Measurements from ENCODE around the gene SSNA1. TPM values are rescaled to one million over a fixed set of nuclear protein-coding genes. Genes with fewer than 3 reads are reported as not detected.
A peak's percentile ranks its signal among the peaks of the same experiment; 100 is the strongest.

Gene SSNA1
- total RNA-seq, 4 donors from 2014 or later = 58.2 to 99.5 (median 76.7) TPM

GRCh38 chr9:137200311-137201204, 12.1 kb downstream of the SSNA1 start, which contains the start of gene TPRN:
TPRN (minus strand) TSS chr9:137200741; CDS start chr9:137200711, 30 bp downstream.
- peak; percentile 100 for DNase-seq (ENCODE audit: extremely low spot score)
- WGBS = no CpG with 5 or more reads among the region's 118 CpGs
- H3K4me3 ChIP-seq = peak within 1 kb of the TSS; percentile 70 to 76 (median 74)
- intact Hi-C loops (cut with DNase I) = loop anchor here (2.0 kb wide), 1 partner anchor 20 kb away; no protein-coding TSS in a partner anchor
- peak within 1 kb of the TSS; percentile 79 to 86 (median 84) for H3K27ac ChIP-seq (replicated peaks in 1 of 4)
- H3K36me3 ChIP-seq = no peaks in the 10 kb centered on the region
- no peaks in the 10 kb centered on the region for H3K9me3 ChIP-seq
- TF ChIP-seq POLR2AphosphoS5 (IDR thresholded peaks at IDR 0.05) (peak; percentile 83 to 91), EP300 (IDR thresholded peaks at IDR 0.05) (no peak), POLR2A (IDR thresholded peaks at IDR 0.05; ENCODE audit: low read depth) (peak; percentile 62)
- TF ChIP-seq, protein P1, sequence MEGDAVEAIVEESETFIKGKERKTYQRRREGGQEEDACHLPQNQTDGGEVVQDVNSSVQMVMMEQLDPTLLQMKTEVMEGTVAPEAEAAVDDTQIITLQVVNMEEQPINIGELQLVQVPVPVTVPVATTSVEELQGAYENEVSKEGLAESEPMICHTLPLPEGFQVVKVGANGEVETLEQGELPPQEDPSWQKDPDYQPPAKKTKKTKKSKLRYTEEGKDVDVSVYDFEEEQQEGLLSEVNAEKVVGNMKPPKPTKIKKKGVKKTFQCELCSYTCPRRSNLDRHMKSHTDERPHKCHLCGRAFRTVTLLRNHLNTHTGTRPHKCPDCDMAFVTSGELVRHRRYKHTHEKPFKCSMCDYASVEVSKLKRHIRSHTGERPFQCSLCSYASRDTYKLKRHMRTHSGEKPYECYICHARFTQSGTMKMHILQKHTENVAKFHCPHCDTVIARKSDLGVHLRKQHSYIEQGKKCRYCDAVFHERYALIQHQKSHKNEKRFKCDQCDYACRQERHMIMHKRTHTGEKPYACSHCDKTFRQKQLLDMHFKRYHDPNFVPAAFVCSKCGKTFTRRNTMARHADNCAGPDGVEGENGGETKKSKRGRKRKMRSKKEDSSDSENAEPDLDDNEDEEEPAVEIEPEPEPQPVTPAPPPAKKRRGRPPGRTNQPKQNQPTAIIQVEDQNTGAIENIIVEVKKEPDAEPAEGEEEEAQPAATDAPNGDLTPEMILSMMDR (IDR thresholded peaks at IDR 0.05) = peak in 1 of 3 experiments; percentile 18
- H3K27me3 ChIP-seq = no peaks in the 10 kb centered on the region
- peaks cover 72 to 85% (median 74%) of the 10 kb centered on the region in 4 donors for H3K4me1 ChIP-seq

GRCh38 chr9:137201205-137201868, 12.9 kb downstream of the SSNA1 start:
- intact Hi-C loops (cut with DNase I) = loop anchor here (2.0 kb wide), 1 partner anchor 19 kb away; no protein-coding TSS in a partner anchor
- WGBS = 31% methylated on average over 13 of the region's 23 CpGs

GRCh38 chr9:137202966-137203365, 14.5 kb downstream of the SSNA1 start:
- Histone ChIP-seq H3K27ac (replicated peaks in 1 of 4) (no peak overlapping the region), H3K4me1 (peaks cover 68 to 81% (median 77%) of the 10 kb centered on the region in 4 donors), H3K27me3 (no peaks in the 10 kb centered on the region), H3K9me3 (no peaks in the 10 kb centered on the region), H3K36me3 (peaks cover 0 to 5% (median 0%) of the 10 kb centered on the region in 4 donors), H3K4me3 (no peak overlapping the region)
- TF ChIP-seq EP300 (IDR thresholded peaks at IDR 0.05) = no peak
- TF ChIP-seq POLR2A (IDR thresholded peaks at IDR 0.05; ENCODE audit: low read depth) = no peak
- TF ChIP-seq, protein P1 (IDR thresholded peaks at IDR 0.05) = no peak
- TF ChIP-seq POLR2AphosphoS5 (IDR thresholded peaks at IDR 0.05) = no peak
- 82% methylated on average over 8 of the region's 8 CpGs for WGBS
- intact Hi-C loops (cut with DNase I) = no loop called here
- no peak for DNase-seq (ENCODE audit: extremely low spot score)

More at GRCh38 chr9:137201205-137201868, 12.9 kb downstream of the SSNA1 start:
- TF ChIP-seq EP300 (IDR thresholded peaks at IDR 0.05) (no peak), POLR2AphosphoS5 (IDR thresholded peaks at IDR 0.05) (no peak), POLR2A (IDR thresholded peaks at IDR 0.05; ENCODE audit: low read depth) (no peak)
- TF ChIP-seq, protein P1 (IDR thresholded peaks at IDR 0.05) = no peak
- Histone ChIP-seq H3K9me3 (no peaks in the 10 kb centered on the region), H3K4me3 (peak overlapping the region; percentile 70 to 76 (median 74)), H3K36me3 (no peaks in the 10 kb centered on the region), H3K27me3 (no peaks in the 10 kb centered on the region), H3K27ac (replicated peaks in 1 of 4) (peak overlapping the region; percentile 79 to 86 (median 84)), H3K4me1 (peaks cover 74 to 84% (median 77%) of the 10 kb centered on the region in 4 donors)
- no peak for DNase-seq (ENCODE audit: extremely low spot score)

DNA sequence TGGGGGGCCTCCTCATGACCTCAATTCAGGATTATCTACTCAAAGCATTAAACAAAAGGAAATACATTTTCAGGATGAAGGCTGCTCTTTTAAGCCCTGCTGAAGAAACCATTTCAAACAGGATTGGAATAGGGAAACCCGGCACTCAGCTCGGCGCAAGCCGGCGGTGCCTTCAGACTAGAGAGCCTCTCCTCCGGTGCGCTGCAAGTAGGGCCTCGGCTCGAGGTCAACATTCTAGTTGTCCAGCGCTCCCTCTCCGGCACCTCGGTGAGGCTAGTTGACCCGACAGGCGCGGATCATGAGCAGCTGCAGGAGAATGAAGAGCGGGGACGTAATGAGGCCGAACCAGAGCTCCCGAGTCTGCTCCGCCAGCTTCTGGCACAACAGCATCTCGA, 16.3 kb downstream of the SSNA1 start:
- 52% methylated on average over 5 of the region's 21 CpGs for WGBS
- TF ChIP-seq, protein P1 (IDR thresholded peaks at IDR 0.05) = no peak
- TF ChIP-seq POLR2AphosphoS5 (IDR thresholded peaks at IDR 0.05) = no peak
- no peak for TF ChIP-seq EP300 (IDR thresholded peaks at IDR 0.05)
- TF ChIP-seq POLR2A (IDR thresholded peaks at IDR 0.05; ENCODE audit: low read depth) = no peak
- Histone ChIP-seq H3K36me3 (peaks cover 0 to 19% (median 0%) of the 10 kb centered on the region in 4 donors), H3K4me1 (peaks cover 50 to 63% (median 59%) of the 10 kb centered on the region in 4 donors), H3K4me3 (peak overlapping the region; percentile 78 to 95 (median 87)), H3K27me3 (no peaks in the 10 kb centered on the region), H3K27ac (replicated peaks in 1 of 4) (peak overlapping the region; percentile 80 to 91 (median 84)), H3K9me3 (no peaks in the 10 kb centered on the region)
- intact Hi-C loops (cut with DNase I) = no loop called here
- DNase-seq (ENCODE audit: extremely low spot score) = no peak
